GM12878 (cell line): ENCODE results near the gene IFI27L1. TPM values are rescaled to one million over a fixed set of nuclear protein-coding genes. Genes with fewer than 3 reads are reported as not detected.

Source experiments
- ATAC-seq: fragments of 200-7000 bp; cut with Tn5 transposase; 3 replicates; pipeline ENCODE4 v1.9.1; 2020; ENCODE audit warnings: mild to moderate bottlenecking, moderate library complexity
- BruUV-seq: library from RNA; stranded (reverse); fragments of 400-500 nt; replicated peaks from 2 replicates; lab custom pipeline; 2021; lab: Mats Ljungman, UMichigan
- CTCF ChIA-PET: fragments of 300-600 bp; sonication (Branson Sonifier 250); formaldehyde crosslinking; extraction: SDS; loops from one replicate; lab custom pipeline; 2021; ENCODE audit warnings: inconsistent platforms; lab: Yijun Ruan, JAX
- POLR2A ChIA-PET: fragments of 350-600 bp; formaldehyde crosslinking; extraction: SDS; loops from one replicate; lab custom pipeline; 2021; ENCODE audit warnings: inconsistent platforms; lab: Charles Lee
- RAD21 ChIA-PET: fragments of 300-600 bp; sonication (Branson Sonifier 250); formaldehyde crosslinking; loops from one replicate; lab custom pipeline; 2023; ENCODE audit warnings: antibody characterized with exemption; ENCODE audit not compliant: unreplicated experiment; lab: Charles Lee
- SMC1A ChIA-PET: fragments of 300-600 bp; sonication (Branson Sonifier 250); formaldehyde crosslinking; loops from one replicate; lab custom pipeline; 2023; ENCODE audit not compliant: unreplicated experiment, uncharacterized antibody; lab: Charles Lee
- DNase-seq: peaks from one replicate; pipeline ENCODE4 v3.0.0-alpha.2; 2011; ENCODE audit warnings: low read depth, low spot score
- FAIRE-seq: peaks from 3 replicates; lab custom pipeline; 2011; peaks lifted over from hg19 to GRCh38; lab: Jason Lieb, UNC
- H2AFZ ChIP-seq: 2 replicates; pipeline ENCODE4 v1.6.0; 2011; ENCODE audit warnings: low read depth, low read length, control low read depth; ENCODE audit not compliant: control insufficient read depth
- H3K27ac ChIP-seq: 2 replicates; pipeline ENCODE4 v1.5.1; 2011; ENCODE audit warnings: control low read depth; ENCODE audit not compliant: control insufficient read depth, insufficient read depth
- H3K27me3 ChIP-seq, 2 experiments: replicated peaks in 1 of 2; 2 replicates each; pipeline versions ENCODE4 v1.6.0 to v1.6.1; 2011; ENCODE audit warnings: low read length in 1 of 2; ENCODE audit not compliant: control insufficient read depth in 2 of 2, insufficient read depth in 2 of 2
- H3K36me3 ChIP-seq, 2 experiments: 2 replicates each; pipeline ENCODE4 v1.5.1; 2011; ENCODE audit warnings: low read length in 1 of 2; ENCODE audit not compliant: control insufficient read depth in 2 of 2, insufficient read depth in 2 of 2
- H3K4me1 ChIP-seq: 2 replicates; pipeline ENCODE4 v1.6.1; 2011; ENCODE audit warnings: mild to moderate bottlenecking, low read length, moderate library complexity, mixed read lengths; ENCODE audit not compliant: control insufficient read depth, insufficient read depth
- H3K4me2 ChIP-seq: 2 replicates; pipeline ENCODE4 v1.6.0; 2011; ENCODE audit warnings: control low read depth; ENCODE audit not compliant: control insufficient read depth, insufficient read depth
- H3K4me3 ChIP-seq: fragments of 200-600 bp; sonication (generic); 2 replicates; pipeline ENCODE4 v1.5.1; 2016
- H3K79me2 ChIP-seq: 2 replicates; pipeline ENCODE4 v1.6.0; 2011; ENCODE audit warnings: low read length; ENCODE audit not compliant: control insufficient read depth, insufficient read depth
- H3K9ac ChIP-seq: 2 replicates; pipeline ENCODE4 v1.8.0; 2011; ENCODE audit warnings: low read length, control low read depth, mixed read lengths; ENCODE audit not compliant: control insufficient read depth, insufficient read depth
- H3K9me3 ChIP-seq: replicated peaks from 3 replicates; pipeline ENCODE4 v1.5.1; 2011; ENCODE audit warnings: mild to moderate bottlenecking, low read length; ENCODE audit not compliant: control insufficient read depth, insufficient read depth
- H4K20me1 ChIP-seq: 2 replicates; pipeline ENCODE4 v1.6.0; 2011; ENCODE audit not compliant: control insufficient read depth, insufficient read depth
- ATF2 ChIP-seq: IDR thresholded peaks from 2 replicates; pipeline ENCODE4 v1.6.1; 2012; ENCODE audit warnings: low read length, inconsistent platforms
- BRCA1 ChIP-seq: IDR thresholded peaks from 2 replicates; pipeline ENCODE4 v1.6.1; 2011; ENCODE audit warnings: low read depth, low read length, improper control_type of control experiment
- E2F4 ChIP-seq: IDR thresholded peaks from 2 replicates; pipeline ENCODE4 v1.6.1; 2012; ENCODE audit warnings: low read depth, low read length, improper control_type of control experiment
- GABPA ChIP-seq: IDR thresholded peaks from 2 replicates; pipeline ENCODE4 v1.6.1; 2014; ENCODE audit warnings: antibody characterized with exemption, low read depth, mild to moderate bottlenecking, inconsistent platforms
- HDAC2 ChIP-seq: fragments of 200-600 bp; sonication (generic); IDR thresholded peaks from 2 replicates; pipeline ENCODE4 v1.6.1; 2017
- HDAC6 ChIP-seq: fragments of 200-600 bp; sonication (generic); IDR thresholded peaks from one replicate; pipeline ENCODE4 v1.8.0; 2017; ENCODE audit warnings: antibody characterized with exemption; ENCODE audit not compliant: unreplicated experiment
- IRF3 ChIP-seq: fragments of 450-650 bp; IDR thresholded peaks from 2 replicates; pipeline ENCODE4 v1.6.1; 2014; ENCODE audit warnings: mild to moderate bottlenecking
- NFYA ChIP-seq: IDR thresholded peaks from 2 replicates; pipeline ENCODE4 v1.6.1; 2011; ENCODE audit warnings: low read depth, mild to moderate bottlenecking, low read length, improper control_type of control experiment, borderline replicate concordance
- PKNOX1 ChIP-seq: fragments of 450-650 bp; IDR thresholded peaks from 2 replicates; pipeline ENCODE4 v1.6.1; 2016; ENCODE audit warnings: mild to moderate bottlenecking
- RUNX3 ChIP-seq: IDR thresholded peaks from 2 replicates; pipeline ENCODE4 v1.6.1; 2012; ENCODE audit warnings: low read length, inconsistent platforms
- SMC3 ChIP-seq: IDR thresholded peaks from 2 replicates; pipeline ENCODE4 v1.6.1; 2011; ENCODE audit warnings: low read length, improper control_type of control experiment, borderline replicate concordance
- STAT1 ChIP-seq: fragments of 450-650 bp; conservative IDR thresholded peaks from 2 replicates; pipeline ENCODE4 v1.6.1; 2014; ENCODE audit warnings: antibody characterized with exemption, mild to moderate bottlenecking
- ZBED1 ChIP-seq: IDR thresholded peaks from 2 replicates; pipeline ENCODE4 v1.6.1; 2016; ENCODE audit warnings: borderline replicate concordance
- ZNF217 ChIP-seq: fragments of 450-650 bp; IDR thresholded peaks from 2 replicates; pipeline ENCODE4 v1.6.1; 2017; ENCODE audit warnings: antibody characterized with exemption, mild to moderate bottlenecking
- WGBS: methylation state at CpG from one replicate; pipeline ENCODE4 v1.1.6; 2016; ENCODE audit warnings: low lambda C conversion rate; ENCODE audit not compliant: insufficient replicate concordance, insufficient coverage; ENCODE audit errors: missing lambda C conversion rate; 5-methylcytosine and 5-hydroxymethylcytosine counted together
- in situ Hi-C: fragments of 300-500 bp; cut with MboI; formaldehyde crosslinking; loops from 9 replicates; pipeline ENCODE4 v1.14.3; 2018; ENCODE audit warnings: mixed read lengths
- intact Hi-C: fragments of 100-400 bp; cut with micrococcal nuclease; formaldehyde crosslinking; loops from one replicate; pipeline ENCODE4 v1.14.2; 2022; ENCODE audit not compliant: unreplicated experiment
- polyA plus RNA-seq, 11 experiments: library from polyadenylated mRNA; depleted of rRNA in 4 of 11; unstranded in 6 of 11; stranded (reverse) in 5 of 11; fragments of >200 nt; fragmentation: Nextera tagmentation in 4 of 11; fragmentation: Illumina TruSeq in 1 of 11; extraction: Ambion mirVana in 4 of 11; extraction: Trizol in 1 of 11; gene quantifications; 1 replicate in 1 of 11; 2 replicates in 10 of 11; pipeline versions ENCODE4 v1.2.1 to v1.2.3, GENCODE V29; 2011 to 2016; ENCODE audit warnings: inconsistent platforms in 2 of 11, missing spikeins in 2 of 11, low read depth in 1 of 11
- total RNA-seq, 4 experiments: library from RNA; depleted of rRNA in 3 of 4; stranded (reverse); fragments of >200 nt in 3 of 4; fragmentation: Illumina TruSeq in 1 of 4; extraction: Trizol in 1 of 4; gene quantifications; 2 replicates each; pipeline versions ENCODE4 v1.2.1 to v1.2.3, GENCODE V29; 2013 to 2021

Gene IFI27L1
- total and polyA plus RNA-seq, 10 of the 15 experiments (the other 5 are each of a cell fraction or from before 2014, with no cell fraction given): 17.4 to 38.8 (median 27.6) TPM

- H3K4me2 ChIP-seq: no peak overlapping the region
- no TSS peak for BruUV-seq
- no peak for TF ChIP-seq HDAC2
- TF ChIP-seq HDAC6: no peak
- no peaks in the 10 kb centered on the region for H4K20me1 ChIP-seq
- no peaks in the 10 kb centered on the region for H3K27me3 ChIP-seq
- ATAC-seq: no peak
- H3K27ac ChIP-seq: no peak overlapping the region
- no peaks in the 10 kb centered on the region for H3K4me1 ChIP-seq
- in situ Hi-C loops: no loop called here
- SMC1A ChIA-PET: no interaction called here
- FAIRE-seq: no peak
- H3K9me3 ChIP-seq: no peaks in the 10 kb centered on the region; the same call in 2 of the 3 replicates
- intact Hi-C loops: no loop called here
- no peak for DNase-seq
- no peak overlapping the region for H3K4me3 ChIP-seq
- CTCF ChIA-PET: no interaction called here
- RAD21 ChIA-PET: no interaction called here
- no peak overlapping the region for H3K9ac ChIP-seq
- no peak overlapping the region for H2AFZ ChIP-seq
- no peaks in the 10 kb centered on the region for H3K36me3 ChIP-seq
- 89% methylated on average over 4 of the region's 4 CpGs for WGBS
- POLR2A ChIA-PET: no interaction called here
- no peaks in the 10 kb centered on the region for H3K79me2 ChIP-seq
Measured at GRCh38 chr14:94087891-94088290, 6.8 kb downstream of the IFI27L1 start.

- Histone ChIP-seq H3K27ac (no peak overlapping the region), H3K9ac (no peak overlapping the region), H3K4me1 (no peaks in the 10 kb centered on the region), H3K79me2 (no peaks in the 10 kb centered on the region), H3K4me3 (no peak overlapping the region), H2AFZ (no peak overlapping the region), H3K4me2 (no peak overlapping the region), H3K9me3 (no peaks in the 10 kb centered on the region; the same call in 2 of the 3 replicates), H3K27me3 (no peaks in the 10 kb centered on the region), H3K36me3 (no peaks in the 10 kb centered on the region), H4K20me1 (no peaks in the 10 kb centered on the region)
- BruUV-seq: no TSS peak
- in situ Hi-C loops: no loop called here
- CTCF ChIA-PET: interaction anchor here (1.6 kb wide), 1 partner anchor 44 kb away, joined by 5 read pairs; no protein-coding TSS in a partner anchor
- RAD21 ChIA-PET: no interaction called here
- POLR2A ChIA-PET: no interaction called here
- WGBS: 45% methylated on average over 4 of the region's 5 CpGs
- no peak for TF ChIP-seq IRF3
- TF ChIP-seq STAT1: no peak
- no peak for TF ChIP-seq SMC3
- no peak for TF ChIP-seq BRCA1
- no peak for TF ChIP-seq ATF2
- TF ChIP-seq PKNOX1: no peak
- TF ChIP-seq GABPA: no peak
- no peak for TF ChIP-seq NFYA
- TF ChIP-seq RUNX3: no peak
- no peak for TF ChIP-seq ZBED1
- TF ChIP-seq HDAC6: no peak
- no peak for TF ChIP-seq ZNF217
- TF ChIP-seq E2F4: no peak
- SMC1A ChIA-PET: no interaction called here
- DNase-seq (no peak), ATAC-seq (no peak), FAIRE-seq (no peak)
- intact Hi-C loops: no loop called here
Measured at GRCh38 chr14:94088516-94088915, 7.4 kb downstream of the IFI27L1 start.
